DOHH2 (cell line): ENCODE data around the gene KRTAP9-2.
"Not testable (repeated sequence)": the region's sequence is repeated elsewhere in the genome, so short reads cannot be mapped to it uniquely, and the experiment has no call there.

ENCODE experiments used
- EZH2phosphoT487 ChIP-seq: fragments of 200-600 bp; sonication (generic); IDR thresholded peaks from 2 replicates; pipeline ENCODE4 v1.6.1; 2017; ENCODE audit warnings: borderline replicate concordance, mild to moderate bottlenecking, antibody characterized with exemption, low read length, moderate library complexity, mixed read lengths
- TF ChIP-seq, protein P1 (sequence below): fragments of 200-600 bp; sonication (generic); IDR thresholded peaks from one replicate; pipeline ENCODE4 v1.5.1; 2014; ENCODE audit warnings: antibody characterized with exemption, mild to moderate bottlenecking, low read depth, low read length; ENCODE audit not compliant: poor library complexity, severe bottlenecking

DNA sequence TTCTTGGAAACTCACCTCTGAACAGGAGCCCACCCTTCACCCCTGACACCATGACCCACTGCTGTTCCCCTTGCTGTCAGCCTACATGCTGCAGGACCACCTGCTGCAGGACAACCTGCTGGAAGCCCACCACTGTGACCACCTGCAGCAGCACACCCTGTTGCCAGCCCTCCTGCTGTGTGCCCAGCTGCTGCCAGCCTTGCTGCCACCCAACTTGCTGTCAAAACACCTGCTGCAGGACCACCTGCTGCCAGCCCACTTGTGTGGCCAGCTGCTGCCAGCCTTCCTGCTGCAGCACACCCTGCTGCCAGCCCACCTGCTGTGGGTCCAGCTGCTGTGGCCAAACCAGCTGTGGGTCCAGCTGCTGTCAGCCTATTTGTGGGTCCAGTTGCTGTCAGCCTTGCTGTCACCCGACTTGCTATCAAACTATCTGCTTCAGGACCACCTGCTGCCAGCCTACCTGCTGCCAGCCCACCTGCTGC is 36.6 kb upstream of the KRTAP9-2 start, which contains the start of gene KRTAP9-1:
- TF ChIP-seq, protein P1, sequence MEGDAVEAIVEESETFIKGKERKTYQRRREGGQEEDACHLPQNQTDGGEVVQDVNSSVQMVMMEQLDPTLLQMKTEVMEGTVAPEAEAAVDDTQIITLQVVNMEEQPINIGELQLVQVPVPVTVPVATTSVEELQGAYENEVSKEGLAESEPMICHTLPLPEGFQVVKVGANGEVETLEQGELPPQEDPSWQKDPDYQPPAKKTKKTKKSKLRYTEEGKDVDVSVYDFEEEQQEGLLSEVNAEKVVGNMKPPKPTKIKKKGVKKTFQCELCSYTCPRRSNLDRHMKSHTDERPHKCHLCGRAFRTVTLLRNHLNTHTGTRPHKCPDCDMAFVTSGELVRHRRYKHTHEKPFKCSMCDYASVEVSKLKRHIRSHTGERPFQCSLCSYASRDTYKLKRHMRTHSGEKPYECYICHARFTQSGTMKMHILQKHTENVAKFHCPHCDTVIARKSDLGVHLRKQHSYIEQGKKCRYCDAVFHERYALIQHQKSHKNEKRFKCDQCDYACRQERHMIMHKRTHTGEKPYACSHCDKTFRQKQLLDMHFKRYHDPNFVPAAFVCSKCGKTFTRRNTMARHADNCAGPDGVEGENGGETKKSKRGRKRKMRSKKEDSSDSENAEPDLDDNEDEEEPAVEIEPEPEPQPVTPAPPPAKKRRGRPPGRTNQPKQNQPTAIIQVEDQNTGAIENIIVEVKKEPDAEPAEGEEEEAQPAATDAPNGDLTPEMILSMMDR = not testable (repeated sequence)
- TF ChIP-seq EZH2phosphoT487 = not testable (repeated sequence)
